Stimulated activated naive CD4-positive, alpha-beta T cell (primary cell): ENCODE data around the gene SNX2.

Source experiments
- DNase-seq, 6 experiments: peaks; one replicate each; lab custom pipeline; 2025; lab: John Stamatoyannopoulos, UW

Gene SNX2

GRCh38 chr5:122772446-122772845 is 2.4 kb upstream of the SNX2 start:
- DNase-seq: no peak

- DNase-seq: no peak
Measured at GRCh38 chr5:122773619-122774018, 1.3 kb upstream of the SNX2 start.

GRCh38 chr5:122774519-122774860 is 390 bp upstream of the SNX2 start:
- no peak for DNase-seq

GRCh38 chr5:122775550-122776542 is 966 bp downstream of the SNX2 start:
- peak in 1 of 6 experiments; percentile 19 for DNase-seq

- DNase-seq: no peak
Measured at GRCh38 chr5:122778157-122778556, 3.3 kb downstream of the SNX2 start.

- DNase-seq: no peak
Measured at GRCh38 chr5:122779451-122779850, 4.6 kb downstream of the SNX2 start.

GRCh38 chr5:122780296-122780695 is 5.4 kb downstream of the SNX2 start:
- DNase-seq: no peak

GRCh38 chr5:122781465-122781864 is 6.6 kb downstream of the SNX2 start:
- no peak for DNase-seq

GRCh38 chr5:122785294-122785693 is 10.4 kb downstream of the SNX2 start:
- DNase-seq: no peak

GRCh38 chr5:122788371-122788770 is 13.5 kb downstream of the SNX2 start:
- no peak for DNase-seq

- no peak for DNase-seq
Measured at GRCh38 chr5:122788996-122789395, 14.1 kb downstream of the SNX2 start.

GRCh38 chr5:122789461-122790171 is 14.7 kb downstream of the SNX2 start:
- DNase-seq: no peak

- no peak for DNase-seq
Measured at GRCh38 chr5:122790354-122791103, 15.6 kb downstream of the SNX2 start.

- no peak for DNase-seq
Measured at GRCh38 chr5:122805481-122805880, 30.6 kb downstream of the SNX2 start.

GRCh38 chr5:122810405-122810804 is 35.5 kb downstream of the SNX2 start:
- DNase-seq: no peak

GRCh38 chr5:122815218-122815767 is 40.4 kb downstream of the SNX2 start:
- no peak for DNase-seq

GRCh38 chr5:122816756-122817155 is 41.9 kb downstream of the SNX2 start:
- DNase-seq: no peak

GRCh38 chr5:122831984-122832383 is 57.1 kb downstream of the SNX2 start:
- DNase-seq: no peak

- DNase-seq: no peak
Measured at GRCh38 chr5:122835681-122836080, 60.8 kb downstream of the SNX2 start.

GRCh38 chr5:122836947-122837346 is 62.1 kb downstream of the SNX2 start:
- DNase-seq: no peak

- DNase-seq: no peak
Measured at GRCh38 chr5:122839731-122840130, 64.9 kb downstream of the SNX2 start.

GRCh38 chr5:122842016-122842580 is 67.2 kb downstream of the SNX2 start:
- no peak for DNase-seq
